PC-3 (cell line): ENCODE measurements around the gene NOMO2.
"Not testable (repeated sequence)": the region's sequence is repeated elsewhere in the genome, so short reads cannot be mapped to it uniquely, and the experiment has no call there.

Experiments
- CTCF ChIP-seq: fragments of 300-600 bp; sonication (generic); conservative IDR thresholded peaks from 2 replicates; pipeline ENCODE4 v1.5.1; 2017; ENCODE audit warnings: antibody characterized with exemption, low read depth, mild to moderate bottlenecking, low read length
- EZH2 ChIP-seq: fragments of 300-600 bp; sonication (generic); IDR thresholded peaks from one replicate; pipeline ENCODE4 v1.6.1; 2017; ENCODE audit warnings: antibody characterized with exemption, mild to moderate bottlenecking, low read length; ENCODE audit not compliant: unreplicated experiment
- EZH2phosphoT487 ChIP-seq: fragments of 300-600 bp; sonication (generic); IDR thresholded peaks from 2 replicates; pipeline ENCODE4 v1.6.1; 2018; ENCODE audit warnings: mild to moderate bottlenecking, antibody characterized with exemption, low read length, borderline replicate concordance

- TF ChIP-seq CTCF, EZH2phosphoT487, EZH2: not testable (repeated sequence)
Measured at GRCh38 chr16:18518536-18519283, 43.2 kb downstream of the NOMO2 start.
